ENCODE data around the gene PRKCD. TPM values are rescaled to one million over a fixed set of nuclear protein-coding genes. Genes with fewer than 3 reads are reported as not detected.

The PRKCD gene
- total and polyA plus RNA-seq, 9 of the 15 experiments (the other 6 are each of a cell fraction or from before 2014, with no cell fraction given), result 2.5 to 19.5 (median 6.1) TPM

GRCh38 chr3:53140847-53141845, 19.9 kb upstream of the PRKCD start (continued):
- TF ChIP-seq KAT7 (CRISPR knock-in tag; IDR thresholded peaks at IDR 0.05; ENCODE audit: borderline replicate concordance), result no peak
- TF ChIP-seq, protein P1, sequence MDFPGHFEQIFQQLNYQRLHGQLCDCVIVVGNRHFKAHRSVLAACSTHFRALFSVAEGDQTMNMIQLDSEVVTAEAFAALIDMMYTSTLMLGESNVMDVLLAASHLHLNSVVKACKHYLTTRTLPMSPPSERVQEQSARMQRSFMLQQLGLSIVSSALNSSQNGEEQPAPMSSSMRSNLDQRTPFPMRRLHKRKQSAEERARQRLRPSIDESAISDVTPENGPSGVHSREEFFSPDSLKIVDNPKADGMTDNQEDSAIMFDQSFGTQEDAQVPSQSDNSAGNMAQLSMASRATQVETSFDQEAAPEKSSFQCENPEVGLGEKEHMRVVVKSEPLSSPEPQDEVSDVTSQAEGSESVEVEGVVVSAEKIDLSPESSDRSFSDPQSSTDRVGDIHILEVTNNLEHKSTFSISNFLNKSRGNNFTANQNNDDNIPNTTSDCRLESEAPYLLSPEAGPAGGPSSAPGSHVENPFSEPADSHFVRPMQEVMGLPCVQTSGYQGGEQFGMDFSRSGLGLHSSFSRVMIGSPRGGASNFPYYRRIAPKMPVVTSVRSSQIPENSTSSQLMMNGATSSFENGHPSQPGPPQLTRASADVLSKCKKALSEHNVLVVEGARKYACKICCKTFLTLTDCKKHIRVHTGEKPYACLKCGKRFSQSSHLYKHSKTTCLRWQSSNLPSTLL (IDR thresholded peaks at IDR 0.05), result no peak
- TF ChIP-seq HSF4 (CRISPR knock-in tag; IDR thresholded peaks at IDR 0.05; ENCODE audit: borderline replicate concordance), result no peak
- TF ChIP-seq ZNF507 (tag; conservative IDR thresholded peaks at IDR 0.05), result no peak
- no peak for TF ChIP-seq NFRKB (IDR thresholded peaks at IDR 0.05; ENCODE audit: low read depth)
- no peak for TF ChIP-seq CBX3 (IDR thresholded peaks at IDR 0.05; ENCODE audit: borderline replicate concordance in 1 of 2, low read length in 2 of 2)
- 0 out of 2 replicates have a peak, but pooled peaks have one; percentile 29 for TF ChIP-seq BHLHE40 (IDR thresholded peaks at IDR 0.05; ENCODE audit: low read length)
- TF ChIP-seq ELK1 (CRISPR knock-in tag; IDR thresholded peaks at IDR 0.05), result no peak
- peak in 1 of 2 experiments; percentile 42; a peak in 2 of 4 replicates for TF ChIP-seq NRF1 (conservative IDR thresholded peaks at IDR 0.05 in 1 of 2, IDR thresholded peaks at IDR 0.05 in 1 of 2)
- no peak for TF ChIP-seq RUNX1 (IDR thresholded peaks at IDR 0.05; ENCODE audit: low read depth)
- TF ChIP-seq USF1 (CRISPR knock-in tag; IDR thresholded peaks at IDR 0.05), result peak; percentile 24; the same call in 1 of the 2 replicates
- TF ChIP-seq ZBTB2 (IDR thresholded peaks at IDR 0.05), result no peak
- TF ChIP-seq THAP7 (CRISPR knock-in tag; IDR thresholded peaks at IDR 0.05), result no peak
- TF ChIP-seq FOXJ3 (CRISPR knock-in tag; IDR thresholded peaks at IDR 0.05), result no peak
- TF ChIP-seq POLR3A (IDR thresholded peaks at IDR 0.05; ENCODE audit: borderline replicate concordance, extremely low read depth, insufficient read depth, insufficient read length), result no peak
- TF ChIP-seq, protein P2, sequence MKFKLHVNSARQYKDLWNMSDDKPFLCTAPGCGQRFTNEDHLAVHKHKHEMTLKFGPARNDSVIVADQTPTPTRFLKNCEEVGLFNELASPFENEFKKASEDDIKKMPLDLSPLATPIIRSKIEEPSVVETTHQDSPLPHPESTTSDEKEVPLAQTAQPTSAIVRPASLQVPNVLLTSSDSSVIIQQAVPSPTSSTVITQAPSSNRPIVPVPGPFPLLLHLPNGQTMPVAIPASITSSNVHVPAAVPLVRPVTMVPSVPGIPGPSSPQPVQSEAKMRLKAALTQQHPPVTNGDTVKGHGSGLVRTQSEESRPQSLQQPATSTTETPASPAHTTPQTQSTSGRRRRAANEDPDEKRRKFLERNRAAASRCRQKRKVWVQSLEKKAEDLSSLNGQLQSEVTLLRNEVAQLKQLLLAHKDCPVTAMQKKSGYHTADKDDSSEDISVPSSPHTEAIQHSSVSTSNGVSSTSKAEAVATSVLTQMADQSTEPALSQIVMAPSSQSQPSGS (CRISPR knock-in tag; IDR thresholded peaks at IDR 0.05), result no peak
- TF ChIP-seq ZNF431 (CRISPR knock-in tag; IDR thresholded peaks at IDR 0.05), result no peak
